Fibroblast of pulmonary artery (primary cell): ENCODE data around the gene SNRPA.
A peak's percentile ranks its signal among the peaks of the same experiment; 100 is the strongest.

Experiments
- DNase-seq: peaks from one replicate; pipeline ENCODE4 v3.0.0-alpha.2; 2010; ENCODE audit warnings: low read depth
- H3K4me3 ChIP-seq: replicated peaks from 2 replicates; pipeline ENCODE4 v1.5.1; 2011; ENCODE audit warnings: low read depth, mild to moderate bottlenecking, control low read depth, low read length, moderate library complexity
- CTCF ChIP-seq: IDR thresholded peaks from 2 replicates; pipeline ENCODE4 v1.5.1; 2011; ENCODE audit warnings: mild to moderate bottlenecking, control low read depth, low read length, inconsistent platforms; ENCODE audit errors: missing control alignments

SNRPA gene

GRCh38 chr19:40803170-40803856 is 52.3 kb downstream of the SNRPA start:
- peak overlapping the region; percentile 53 for H3K4me3 ChIP-seq
- DNase-seq: no peak
- TF ChIP-seq CTCF: no peak

DNA sequence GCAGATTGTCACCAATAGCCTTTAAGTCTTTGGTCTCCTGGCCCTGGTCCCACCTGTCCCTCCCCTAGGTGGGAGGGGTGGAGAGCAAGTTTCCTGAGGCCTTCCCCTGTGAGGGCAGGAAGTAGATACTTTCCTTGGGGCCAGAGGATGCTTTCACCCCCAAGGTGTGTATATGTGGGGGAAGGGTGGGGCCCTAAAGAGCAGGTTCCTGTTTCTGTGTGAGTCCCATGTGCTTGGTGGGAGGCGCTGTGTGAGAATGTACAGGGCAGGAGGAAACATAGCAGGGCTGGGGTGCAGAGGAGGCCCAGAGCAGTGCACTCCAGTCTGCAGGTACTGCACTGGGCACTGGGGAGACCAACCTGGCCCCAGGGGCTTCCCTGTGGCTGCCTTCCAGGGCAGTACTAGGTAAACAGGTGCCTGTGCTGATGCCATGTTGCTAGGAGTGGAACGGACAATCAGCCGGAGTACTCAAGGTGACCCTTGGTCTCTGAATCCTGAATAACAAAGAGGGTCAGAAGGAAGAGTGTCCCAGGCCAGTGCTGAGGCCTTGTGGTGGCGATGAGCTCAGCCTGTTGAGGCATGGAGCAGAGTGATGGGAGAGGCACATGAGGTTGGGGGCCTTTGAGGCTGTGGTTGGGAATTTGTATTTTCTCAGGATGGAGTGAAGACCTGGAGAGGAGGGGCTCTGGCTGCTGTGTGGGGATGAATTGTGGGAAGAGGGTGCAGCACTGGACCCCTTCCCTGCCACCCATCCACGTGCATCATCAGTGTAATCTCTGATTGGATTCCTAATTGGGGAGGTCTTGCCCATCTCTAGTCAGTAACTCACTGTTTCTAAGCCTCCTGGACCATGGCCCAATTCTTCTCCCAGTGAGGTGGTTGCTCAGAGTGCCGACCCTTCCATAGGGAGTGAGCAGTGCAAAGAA is 53.1 kb downstream of the SNRPA start:
- H3K4me3 ChIP-seq: peak overlapping the region; percentile 53

GRCh38 chr19:40804783-40805242 is 53.8 kb downstream of the SNRPA start:
- peak; percentile 11 for TF ChIP-seq CTCF
- H3K4me3 ChIP-seq: no peak overlapping the region

More for the DNA sequence above, 53.1 kb downstream of the SNRPA start:
- DNase-seq: no peak
- no peak for TF ChIP-seq CTCF

DNA sequence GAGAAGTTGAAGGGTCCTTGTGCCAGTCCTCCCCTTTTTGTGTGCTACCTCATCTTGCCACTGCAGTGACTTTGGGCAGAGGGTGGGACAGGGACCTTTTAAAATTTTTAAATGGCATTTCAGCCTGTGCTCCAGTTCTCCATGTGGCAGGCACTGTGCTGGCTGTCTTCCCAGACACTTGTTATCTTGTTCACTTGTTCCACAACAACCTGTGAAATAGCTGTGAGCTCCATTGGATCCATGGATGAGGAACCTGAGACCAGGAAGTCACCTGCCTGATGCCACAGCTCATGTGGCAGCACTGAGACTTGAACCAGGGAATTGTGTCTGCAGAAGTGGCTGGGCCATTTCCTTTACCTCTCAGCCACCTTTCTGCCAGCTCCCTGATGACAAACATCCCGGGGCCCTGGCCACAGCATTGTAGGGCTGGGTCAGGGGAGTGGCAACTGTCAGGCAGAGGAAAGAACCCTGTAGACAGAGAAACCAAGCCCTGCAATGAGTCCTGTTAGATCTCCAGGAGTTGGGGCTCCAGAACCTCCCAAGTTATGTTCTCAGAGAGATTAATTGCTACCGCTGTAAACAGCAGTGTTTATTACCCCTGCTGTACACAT is 54.4 kb downstream of the SNRPA start:
- no peak overlapping the region for H3K4me3 ChIP-seq
- DNase-seq: no peak
- TF ChIP-seq CTCF: no peak

More at GRCh38 chr19:40804783-40805242, 53.8 kb downstream of the SNRPA start:
- no peak for DNase-seq

DNA sequence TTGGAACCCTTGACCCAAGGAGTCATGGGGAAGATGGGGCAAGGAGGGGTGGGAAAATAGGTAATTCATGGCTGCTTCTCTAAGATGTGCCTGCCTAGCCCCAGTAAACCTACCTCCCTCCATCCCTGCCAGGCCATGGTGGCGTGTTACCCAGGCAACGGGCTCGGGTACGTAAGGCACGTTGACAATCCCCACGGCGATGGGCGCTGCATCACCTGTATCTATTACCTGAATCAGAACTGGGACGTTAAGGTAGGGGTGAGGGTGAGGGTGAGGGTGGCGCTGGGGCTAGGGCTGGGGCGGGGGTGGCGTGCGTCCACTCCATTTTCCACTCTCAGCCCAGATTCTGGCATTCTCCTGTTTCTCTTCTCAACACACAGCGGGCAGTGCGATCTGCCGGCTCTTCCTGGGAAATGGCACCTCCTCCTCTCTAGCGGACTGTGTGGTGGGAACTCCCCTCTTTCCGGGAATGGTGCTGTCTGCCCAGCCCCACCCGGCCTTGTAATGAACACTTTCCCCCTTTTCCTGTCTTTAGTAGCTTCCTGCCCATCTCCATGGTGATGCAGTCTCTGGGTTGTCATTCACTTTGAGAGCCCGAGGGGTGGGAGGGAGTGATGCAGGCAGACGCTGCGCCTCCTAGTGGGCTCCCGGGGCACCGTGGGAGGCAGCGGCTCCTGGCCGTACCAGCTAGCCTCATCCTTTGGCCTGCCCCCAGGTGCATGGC is 55.6 kb downstream of the SNRPA start:
- peak; percentile 99 for DNase-seq
- H3K4me3 ChIP-seq: peak overlapping the region; percentile 5

More for the DNA sequence above, 55.6 kb downstream of the SNRPA start:
- TF ChIP-seq CTCF: peak; percentile 91
